Tibial artery (tissue), 4 donors: ENCODE measurements around the gene BSX.

Source experiments
- DNase-seq, 2 donors: peaks; one replicate each; pipeline ENCODE4 v3.0.0-alpha.2; 2019
- H3K27ac ChIP-seq, 2 donors: fragments of 200-600 bp; sonication (generic) in 1 of 2; 1 replicate in 1 of 2; 2 replicates in 1 of 2; pipeline ENCODE4 v1.5.1; 2018 to 2019; ENCODE audit warnings: mild to moderate bottlenecking in 1 of 2
- H3K27me3 ChIP-seq, 2 donors: fragments of 200-600 bp; sonication (generic) in 1 of 2; one replicate each; pipeline versions ENCODE4 v1.5.1 to v1.6.0; 2016 to 2019
- H3K36me3 ChIP-seq, 3 donors: fragments of 200-600 bp; sonication (generic) in 2 of 3; one replicate each; pipeline ENCODE4 v1.5.1; 2016 to 2019; ENCODE audit warnings: mild to moderate bottlenecking in 2 of 3
- H3K4me1 ChIP-seq, 4 donors: fragments of 200-600 bp; sonication (generic) in 2 of 4; 1 replicate in 3 of 4; 2 replicates in 1 of 4; pipeline ENCODE4 v1.5.1; 2016 to 2019
- H3K4me3 ChIP-seq, 2 donors: fragments of 200-600 bp; sonication (generic) in 1 of 2; 1 replicate in 1 of 2; 2 replicates in 1 of 2; pipeline ENCODE4 v1.5.1; 2018 to 2019; ENCODE audit warnings: mild to moderate bottlenecking in 2 of 2
- H3K9me3 ChIP-seq, 3 donors: fragments of 200-600 bp; sonication (generic) in 1 of 3; one replicate each; pipeline ENCODE4 v1.5.1; 2016 to 2019
- intact Hi-C: fragments of 100-400 bp; cut with DNase I; formaldehyde crosslinking; loops from one replicate; pipeline ENCODE4 v1.15.0; 2023; ENCODE audit warnings: low total_unique reads
- TF ChIP-seq, protein P1 (sequence below), 2 experiments: fragments of 200-600 bp in 1 of 2; fragments of 450-650 bp in 1 of 2; IDR thresholded peaks; one replicate each; pipeline ENCODE4 v1.5.1; 2017 to 2019; ENCODE audit warnings: antibody characterized with exemption in 2 of 2, mild to moderate bottlenecking in 1 of 2, moderate library complexity in 1 of 2

The BSX gene

GRCh38 chr11:123006860-123007542, 25.4 kb upstream of the BSX start:
- DNase-seq, result no peak
- intact Hi-C loops, result no loop called here
- Histone ChIP-seq H3K27me3 (peaks cover 0 to 8% of the 10 kb centered on the region in 2 donors), H3K4me1 (no peaks in the 10 kb centered on the region), H3K9me3 (no peaks in the 10 kb centered on the region), H3K4me3 (no peak overlapping the region), H3K36me3 (no peaks in the 10 kb centered on the region), H3K27ac (no peak overlapping the region)
- TF ChIP-seq, protein P1, sequence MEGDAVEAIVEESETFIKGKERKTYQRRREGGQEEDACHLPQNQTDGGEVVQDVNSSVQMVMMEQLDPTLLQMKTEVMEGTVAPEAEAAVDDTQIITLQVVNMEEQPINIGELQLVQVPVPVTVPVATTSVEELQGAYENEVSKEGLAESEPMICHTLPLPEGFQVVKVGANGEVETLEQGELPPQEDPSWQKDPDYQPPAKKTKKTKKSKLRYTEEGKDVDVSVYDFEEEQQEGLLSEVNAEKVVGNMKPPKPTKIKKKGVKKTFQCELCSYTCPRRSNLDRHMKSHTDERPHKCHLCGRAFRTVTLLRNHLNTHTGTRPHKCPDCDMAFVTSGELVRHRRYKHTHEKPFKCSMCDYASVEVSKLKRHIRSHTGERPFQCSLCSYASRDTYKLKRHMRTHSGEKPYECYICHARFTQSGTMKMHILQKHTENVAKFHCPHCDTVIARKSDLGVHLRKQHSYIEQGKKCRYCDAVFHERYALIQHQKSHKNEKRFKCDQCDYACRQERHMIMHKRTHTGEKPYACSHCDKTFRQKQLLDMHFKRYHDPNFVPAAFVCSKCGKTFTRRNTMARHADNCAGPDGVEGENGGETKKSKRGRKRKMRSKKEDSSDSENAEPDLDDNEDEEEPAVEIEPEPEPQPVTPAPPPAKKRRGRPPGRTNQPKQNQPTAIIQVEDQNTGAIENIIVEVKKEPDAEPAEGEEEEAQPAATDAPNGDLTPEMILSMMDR (IDR thresholded peaks at IDR 0.05), result no peak

- Histone ChIP-seq H3K27me3 (peaks cover 0 to 31% of the 10 kb centered on the region in 2 donors), H3K9me3 (no peaks in the 10 kb centered on the region), H3K27ac (no peak overlapping the region), H3K36me3 (no peaks in the 10 kb centered on the region), H3K4me1 (no peaks in the 10 kb centered on the region), H3K4me3 (no peak overlapping the region)
- TF ChIP-seq, protein P1 (IDR thresholded peaks at IDR 0.05), result no peak
- intact Hi-C loops, result no loop called here
- no peak for DNase-seq
These were observed 19.1 kb upstream of the BSX start for GRCh38 chr11:123000721-123001120.

DNA sequence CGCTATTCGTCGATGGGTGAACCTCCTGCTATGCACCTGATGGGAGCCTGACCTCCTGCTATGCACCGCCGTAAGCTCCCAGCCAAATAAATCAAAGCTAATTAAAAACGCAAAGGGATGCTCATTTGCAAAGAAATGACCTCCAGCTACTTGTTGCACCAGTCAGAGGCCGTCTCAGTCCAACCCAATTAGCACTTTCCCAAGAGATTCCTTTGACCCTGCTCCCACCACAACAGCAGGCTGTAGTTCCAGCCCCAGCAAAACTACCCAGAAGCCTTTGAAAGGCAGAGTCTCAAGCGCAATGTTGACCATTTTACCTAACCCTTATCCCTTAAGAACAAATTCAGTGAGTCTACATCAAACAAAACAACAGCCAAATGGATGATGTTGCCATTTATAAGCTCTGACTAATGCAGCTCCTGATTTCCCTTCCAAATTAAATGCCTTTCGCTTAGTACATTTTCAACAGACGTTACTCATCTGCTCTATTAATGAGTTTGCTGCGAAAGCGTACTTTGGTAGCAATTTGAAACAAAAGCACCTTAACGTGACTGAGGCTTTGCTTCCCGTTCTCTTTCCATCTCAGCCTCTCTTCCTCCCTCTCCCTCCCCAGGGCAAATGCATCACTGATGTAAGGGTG, 17.2 kb upstream of the BSX start:
- TF ChIP-seq, protein P1 (IDR thresholded peaks at IDR 0.05), result no peak
- Histone ChIP-seq H3K9me3 (no peaks in the 10 kb centered on the region), H3K27ac (no peak overlapping the region), H3K4me3 (no peak overlapping the region), H3K36me3 (no peaks in the 10 kb centered on the region), H3K27me3 (peaks cover 0 to 31% of the 10 kb centered on the region in 2 donors), H3K4me1 (no peaks in the 10 kb centered on the region)
- DNase-seq, result no peak
- intact Hi-C loops, result no loop called here

- TF ChIP-seq, protein P1 (IDR thresholded peaks at IDR 0.05), result no peak
- intact Hi-C loops, result no loop called here
- no peak overlapping the region for H3K27ac ChIP-seq
- H3K9me3 ChIP-seq, result no peaks in the 10 kb centered on the region
- H3K4me3 ChIP-seq, result no peak overlapping the region
- no peaks in the 10 kb centered on the region for H3K4me1 ChIP-seq
- H3K36me3 ChIP-seq, result no peaks in the 10 kb centered on the region
- H3K27me3 ChIP-seq, result peaks cover 0 to 39% of the 10 kb centered on the region in 2 donors
- DNase-seq, result no peak
These were observed 13.9 kb upstream of the BSX start for GRCh38 chr11:122995526-122995925.

DNA sequence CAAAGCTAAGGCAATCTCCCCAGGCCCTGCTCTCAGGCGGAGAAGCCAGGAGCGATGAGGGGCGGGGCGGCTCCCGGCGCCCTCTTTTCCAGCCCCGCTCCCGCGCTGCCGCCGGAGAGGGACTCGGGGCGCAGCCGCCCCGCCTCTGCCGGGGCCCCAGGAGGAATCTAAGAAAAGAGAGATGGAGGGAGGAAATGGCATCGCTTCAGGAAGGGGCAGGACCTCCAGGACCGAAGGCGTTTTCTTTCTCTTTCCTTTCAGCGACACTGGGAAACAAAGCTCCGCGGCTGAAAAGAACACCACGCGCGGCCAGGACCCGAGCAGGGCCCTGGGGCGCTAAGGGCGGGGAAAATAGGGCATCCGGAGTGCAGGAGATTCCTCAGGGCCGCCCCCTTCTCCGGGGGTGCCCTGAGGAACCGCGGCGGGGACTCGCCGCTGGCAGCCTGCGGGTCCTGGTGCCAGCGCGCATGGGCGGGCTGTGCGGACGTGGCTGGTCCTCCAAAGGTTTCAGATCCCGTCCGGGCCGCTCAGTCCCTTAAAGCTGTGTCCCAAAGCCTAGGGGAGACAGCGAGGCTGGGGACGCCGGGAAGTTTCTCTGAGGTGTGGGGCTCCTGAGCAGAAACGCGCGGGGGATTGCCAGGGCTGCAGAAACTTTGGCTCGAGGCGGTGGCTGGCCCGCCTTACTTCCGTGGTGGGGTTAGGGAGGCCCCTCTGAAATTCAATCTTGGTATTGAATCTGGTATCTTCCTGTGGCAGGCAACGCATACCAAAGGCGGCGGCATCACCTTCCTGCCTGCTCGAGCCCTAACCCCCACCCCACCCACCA, 2.8 kb upstream of the BSX start:
- Histone ChIP-seq H3K4me3 (peak overlapping the region; percentile 48 to 64), H3K9me3 (no peaks in the 10 kb centered on the region), H3K4me1 (peaks cover 0 to 21% (median 13%) of the 10 kb centered on the region in 4 donors), H3K36me3 (no peaks in the 10 kb centered on the region), H3K27me3 (peaks cover 0 to 81% of the 10 kb centered on the region in 2 donors), H3K27ac (no peak overlapping the region)
- intact Hi-C loops, result no loop called here
- no peak for DNase-seq
- TF ChIP-seq, protein P1 (IDR thresholded peaks at IDR 0.05), result no peak
